ENCODE measurements around the gene DMAP1.

DNA sequence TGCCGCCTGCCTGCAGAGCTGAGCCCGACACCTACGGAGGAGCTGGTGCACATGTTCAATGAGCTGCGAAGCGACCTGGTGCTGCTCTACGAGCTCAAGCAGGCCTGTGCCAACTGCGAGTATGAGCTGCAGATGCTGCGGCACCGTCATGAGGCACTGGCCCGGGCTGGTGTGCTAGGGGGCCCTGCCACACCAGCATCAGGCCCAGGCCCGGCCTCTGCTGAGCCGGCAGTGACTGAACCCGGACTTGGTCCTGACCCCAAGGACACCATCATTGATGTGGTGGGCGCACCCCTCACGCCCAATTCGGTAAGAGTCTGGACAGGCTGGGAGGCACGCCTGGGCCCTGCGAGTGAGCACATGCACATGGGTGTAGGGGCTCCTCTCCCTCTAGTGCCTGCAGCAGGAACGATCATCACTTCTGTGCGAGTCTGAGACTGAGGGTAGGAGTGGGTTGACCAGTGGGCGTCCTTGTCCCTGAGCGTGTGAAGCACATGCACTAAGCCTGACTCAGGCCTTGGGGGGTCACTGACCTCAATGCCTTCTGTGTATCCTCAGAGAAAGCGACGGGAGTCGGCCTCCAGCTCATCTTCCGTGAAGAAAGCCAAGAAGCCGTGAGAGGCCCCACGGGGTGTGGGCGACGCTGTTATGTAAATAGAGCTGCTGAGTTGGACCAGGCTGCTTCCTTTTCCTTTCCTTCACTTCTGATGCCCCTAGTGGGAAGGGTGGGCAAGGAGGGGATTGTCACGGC lies 6.9 kb downstream of the DMAP1 start:
- TF ChIP-seq ZNF660 (tag by site-specific recombination; IDR thresholded peaks at IDR 0.05) (no peak), ZNF114 (tag by site-specific recombination; IDR thresholded peaks at IDR 0.05) (no peak), ZNF23 (tag by site-specific recombination; IDR thresholded peaks at IDR 0.05; ENCODE audit: borderline replicate concordance) (no peak), ZNF350 (tag by site-specific recombination; IDR thresholded peaks at IDR 0.05) (no peak), ZNF555 (tag by site-specific recombination; conservative IDR thresholded peaks at IDR 0.05) (no peak), ZNF132 (tag by site-specific recombination; IDR thresholded peaks at IDR 0.05; ENCODE audit: borderline replicate concordance) (no peak), ZNF529 (tag by site-specific recombination; IDR thresholded peaks at IDR 0.05; ENCODE audit: insufficient replicate concordance) (no peak), KLF10 (tag by site-specific recombination; IDR thresholded peaks at IDR 0.05) (no peak)
- TF ChIP-seq, protein P1, sequence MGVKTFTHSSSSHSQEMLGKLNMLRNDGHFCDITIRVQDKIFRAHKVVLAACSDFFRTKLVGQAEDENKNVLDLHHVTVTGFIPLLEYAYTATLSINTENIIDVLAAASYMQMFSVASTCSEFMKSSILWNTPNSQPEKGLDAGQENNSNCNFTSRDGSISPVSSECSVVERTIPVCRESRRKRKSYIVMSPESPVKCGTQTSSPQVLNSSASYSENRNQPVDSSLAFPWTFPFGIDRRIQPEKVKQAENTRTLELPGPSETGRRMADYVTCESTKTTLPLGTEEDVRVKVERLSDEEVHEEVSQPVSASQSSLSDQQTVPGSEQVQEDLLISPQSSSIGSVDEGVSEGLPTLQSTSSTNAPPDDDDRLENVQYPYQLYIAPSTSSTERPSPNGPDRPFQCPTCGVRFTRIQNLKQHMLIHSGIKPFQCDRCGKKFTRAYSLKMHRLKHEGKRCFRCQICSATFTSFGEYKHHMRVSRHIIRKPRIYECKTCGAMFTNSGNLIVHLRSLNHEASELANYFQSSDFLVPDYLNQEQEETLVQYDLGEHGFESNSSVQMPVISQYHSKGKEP (tag by site-specific recombination; IDR thresholded peaks at IDR 0.05) = no peak
- TF ChIP-seq, protein P2, sequence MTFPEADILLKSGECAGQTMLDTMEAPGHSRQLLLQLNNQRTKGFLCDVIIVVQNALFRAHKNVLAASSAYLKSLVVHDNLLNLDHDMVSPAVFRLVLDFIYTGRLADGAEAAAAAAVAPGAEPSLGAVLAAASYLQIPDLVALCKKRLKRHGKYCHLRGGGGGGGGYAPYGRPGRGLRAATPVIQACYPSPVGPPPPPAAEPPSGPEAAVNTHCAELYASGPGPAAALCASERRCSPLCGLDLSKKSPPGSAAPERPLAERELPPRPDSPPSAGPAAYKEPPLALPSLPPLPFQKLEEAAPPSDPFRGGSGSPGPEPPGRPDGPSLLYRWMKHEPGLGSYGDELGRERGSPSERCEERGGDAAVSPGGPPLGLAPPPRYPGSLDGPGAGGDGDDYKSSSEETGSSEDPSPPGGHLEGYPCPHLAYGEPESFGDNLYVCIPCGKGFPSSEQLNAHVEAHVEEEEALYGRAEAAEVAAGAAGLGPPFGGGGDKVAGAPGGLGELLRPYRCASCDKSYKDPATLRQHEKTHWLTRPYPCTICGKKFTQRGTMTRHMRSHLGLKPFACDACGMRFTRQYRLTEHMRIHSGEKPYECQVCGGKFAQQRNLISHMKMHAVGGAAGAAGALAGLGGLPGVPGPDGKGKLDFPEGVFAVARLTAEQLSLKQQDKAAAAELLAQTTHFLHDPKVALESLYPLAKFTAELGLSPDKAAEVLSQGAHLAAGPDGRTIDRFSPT (tag by site-specific recombination; IDR thresholded peaks at IDR 0.05) = no peak
- TF ChIP-seq, protein P3, sequence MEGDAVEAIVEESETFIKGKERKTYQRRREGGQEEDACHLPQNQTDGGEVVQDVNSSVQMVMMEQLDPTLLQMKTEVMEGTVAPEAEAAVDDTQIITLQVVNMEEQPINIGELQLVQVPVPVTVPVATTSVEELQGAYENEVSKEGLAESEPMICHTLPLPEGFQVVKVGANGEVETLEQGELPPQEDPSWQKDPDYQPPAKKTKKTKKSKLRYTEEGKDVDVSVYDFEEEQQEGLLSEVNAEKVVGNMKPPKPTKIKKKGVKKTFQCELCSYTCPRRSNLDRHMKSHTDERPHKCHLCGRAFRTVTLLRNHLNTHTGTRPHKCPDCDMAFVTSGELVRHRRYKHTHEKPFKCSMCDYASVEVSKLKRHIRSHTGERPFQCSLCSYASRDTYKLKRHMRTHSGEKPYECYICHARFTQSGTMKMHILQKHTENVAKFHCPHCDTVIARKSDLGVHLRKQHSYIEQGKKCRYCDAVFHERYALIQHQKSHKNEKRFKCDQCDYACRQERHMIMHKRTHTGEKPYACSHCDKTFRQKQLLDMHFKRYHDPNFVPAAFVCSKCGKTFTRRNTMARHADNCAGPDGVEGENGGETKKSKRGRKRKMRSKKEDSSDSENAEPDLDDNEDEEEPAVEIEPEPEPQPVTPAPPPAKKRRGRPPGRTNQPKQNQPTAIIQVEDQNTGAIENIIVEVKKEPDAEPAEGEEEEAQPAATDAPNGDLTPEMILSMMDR (tag by site-specific recombination; IDR thresholded peaks at IDR 0.05) = no peak
- TF ChIP-seq, protein P4, sequence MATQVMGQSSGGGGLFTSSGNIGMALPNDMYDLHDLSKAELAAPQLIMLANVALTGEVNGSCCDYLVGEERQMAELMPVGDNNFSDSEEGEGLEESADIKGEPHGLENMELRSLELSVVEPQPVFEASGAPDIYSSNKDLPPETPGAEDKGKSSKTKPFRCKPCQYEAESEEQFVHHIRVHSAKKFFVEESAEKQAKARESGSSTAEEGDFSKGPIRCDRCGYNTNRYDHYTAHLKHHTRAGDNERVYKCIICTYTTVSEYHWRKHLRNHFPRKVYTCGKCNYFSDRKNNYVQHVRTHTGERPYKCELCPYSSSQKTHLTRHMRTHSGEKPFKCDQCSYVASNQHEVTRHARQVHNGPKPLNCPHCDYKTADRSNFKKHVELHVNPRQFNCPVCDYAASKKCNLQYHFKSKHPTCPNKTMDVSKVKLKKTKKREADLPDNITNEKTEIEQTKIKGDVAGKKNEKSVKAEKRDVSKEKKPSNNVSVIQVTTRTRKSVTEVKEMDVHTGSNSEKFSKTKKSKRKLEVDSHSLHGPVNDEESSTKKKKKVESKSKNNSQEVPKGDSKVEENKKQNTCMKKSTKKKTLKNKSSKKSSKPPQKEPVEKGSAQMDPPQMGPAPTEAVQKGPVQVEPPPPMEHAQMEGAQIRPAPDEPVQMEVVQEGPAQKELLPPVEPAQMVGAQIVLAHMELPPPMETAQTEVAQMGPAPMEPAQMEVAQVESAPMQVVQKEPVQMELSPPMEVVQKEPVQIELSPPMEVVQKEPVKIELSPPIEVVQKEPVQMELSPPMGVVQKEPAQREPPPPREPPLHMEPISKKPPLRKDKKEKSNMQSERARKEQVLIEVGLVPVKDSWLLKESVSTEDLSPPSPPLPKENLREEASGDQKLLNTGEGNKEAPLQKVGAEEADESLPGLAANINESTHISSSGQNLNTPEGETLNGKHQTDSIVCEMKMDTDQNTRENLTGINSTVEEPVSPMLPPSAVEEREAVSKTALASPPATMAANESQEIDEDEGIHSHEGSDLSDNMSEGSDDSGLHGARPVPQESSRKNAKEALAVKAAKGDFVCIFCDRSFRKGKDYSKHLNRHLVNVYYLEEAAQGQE (tag by site-specific recombination; IDR thresholded peaks at IDR 0.05) = no peak

Measured in HEK293 (cell line).